Activated naive CD8-positive, alpha-beta T cell treated with anti-CD3 and anti-CD28 coated beads, Interleukin-2, amount 10 ng/mL, durations not matched to agents 7 days and 5 days (primary cell): Measurements from ENCODE around the gene SNPH. TPM values are rescaled to one million over a fixed set of nuclear protein-coding genes. Genes with fewer than 3 reads are reported as not detected.
A peak's percentile ranks its signal among the peaks of the same experiment; 100 is the strongest.

Experiments used
- ATAC-seq: fragments of 150-1000 bp; cut with Tn5 transposase; one replicate; pipeline ENCODE4 v1.10.0; 2021; ENCODE audit warnings: low read depth, moderate library complexity
- POLR2A ChIA-PET: fragments of 350-600 bp; sonication (Branson Sonifier 250); formaldehyde crosslinking; loops from one replicate; lab custom pipeline; 2021; ENCODE audit warnings: antibody characterized with exemption; lab: Charles Lee
- DNase-seq: peaks from one replicate; pipeline ENCODE4 v3.0.0; 2021
- H3K27ac Mint-ChIP-seq: one replicate; pipeline ENCODE4 v1.8.0; 2022; ENCODE audit warnings: mild to moderate bottlenecking, mixed read lengths
- H3K27me3 Mint-ChIP-seq: one replicate; pipeline ENCODE4 v1.8.0; 2022; ENCODE audit warnings: mild to moderate bottlenecking, moderate library complexity, mixed read lengths
- H3K36me3 Mint-ChIP-seq: one replicate; pipeline ENCODE4 v1.8.0; 2021; ENCODE audit warnings: mild to moderate bottlenecking, mixed read lengths
- H3K4me1 Mint-ChIP-seq: one replicate; pipeline ENCODE4 v1.8.0; 2021; ENCODE audit warnings: mixed read lengths
- H3K4me3 Mint-ChIP-seq: one replicate; pipeline ENCODE4 v1.8.0; 2022; ENCODE audit warnings: mild to moderate bottlenecking, moderate library complexity, mixed read lengths
- H3K9me3 Mint-ChIP-seq: one replicate; pipeline ENCODE4 v1.8.0; 2021; ENCODE audit warnings: mixed read lengths
- total RNA-seq, 2 experiments: library from RNA; stranded (reverse); gene quantifications; one replicate each; pipeline ENCODE4 v1.2.3, GENCODE V29; 2021

SNPH gene
- total RNA-seq, 2 experiments from 2014 or later = 8.8 to 9.7 TPM

DNA sequence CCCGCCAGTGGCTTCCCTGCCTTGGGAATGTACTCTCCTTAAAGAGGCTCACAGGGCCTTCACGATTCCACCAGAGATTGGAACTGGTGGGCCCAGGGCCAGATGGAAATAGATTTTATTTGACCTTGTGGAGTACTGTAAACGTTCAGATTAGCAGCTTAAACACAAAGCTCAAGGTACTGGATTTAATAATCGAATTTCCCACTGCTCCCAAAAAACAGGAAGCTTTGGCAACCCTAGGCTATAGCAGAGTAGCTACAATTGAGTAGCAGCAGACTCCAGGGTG is 55.5 kb downstream of the SNPH start:
- no peak for ATAC-seq
- no peaks in the 10 kb centered on the region for H3K27me3 Mint-ChIP-seq
- H3K4me3 Mint-ChIP-seq = no peak overlapping the region
- H3K27ac Mint-ChIP-seq = no peak overlapping the region
- H3K4me1 Mint-ChIP-seq = peaks cover 12% of the 10 kb centered on the region
- POLR2A ChIA-PET = no interaction called here
- peaks cover 3% of the 10 kb centered on the region for H3K9me3 Mint-ChIP-seq
- DNase-seq = no peak
- H3K36me3 Mint-ChIP-seq = peaks cover 3% of the 10 kb centered on the region

DNA sequence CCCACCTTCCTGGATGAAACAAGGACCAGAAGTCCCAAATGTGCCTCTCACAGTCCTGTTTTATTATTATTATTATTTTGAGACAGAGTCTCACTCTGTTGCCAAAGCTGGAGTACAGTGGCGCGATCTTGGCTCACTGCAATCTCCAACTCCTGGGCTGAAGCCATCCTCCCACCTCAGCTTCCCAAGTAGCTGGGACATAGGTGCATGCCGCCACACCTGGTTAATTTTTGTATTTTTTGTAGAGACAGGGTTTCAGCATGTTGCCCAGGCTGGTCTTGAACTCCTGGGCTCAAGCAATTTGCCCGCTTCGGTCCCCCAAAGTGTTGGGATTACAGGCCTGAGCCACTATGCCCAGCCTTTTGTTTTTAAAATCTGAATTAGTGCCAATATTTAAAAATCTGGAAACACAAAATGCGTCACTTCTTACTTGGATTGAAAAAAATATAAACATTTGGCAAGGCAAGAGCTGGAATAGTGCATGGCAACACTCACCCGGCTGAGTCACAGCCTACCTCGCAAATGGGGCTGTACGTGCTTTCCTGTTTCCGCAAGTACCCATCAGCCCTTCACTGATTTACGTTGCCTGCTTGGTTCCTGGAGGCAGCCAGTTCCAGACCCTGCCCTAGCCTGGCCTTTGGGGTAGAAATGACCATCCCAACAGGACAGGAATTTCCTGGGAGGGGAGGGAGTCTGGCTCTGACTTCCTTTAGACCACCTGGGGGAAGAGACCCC is 56.6 kb downstream of the SNPH start:
- no peak for ATAC-seq
- peaks cover 3% of the 10 kb centered on the region for H3K36me3 Mint-ChIP-seq
- DNase-seq = no peak
- H3K27ac Mint-ChIP-seq = no peak overlapping the region
- H3K4me1 Mint-ChIP-seq = peaks cover 10% of the 10 kb centered on the region
- POLR2A ChIA-PET = no interaction called here
- no peak overlapping the region for H3K4me3 Mint-ChIP-seq
- no peaks in the 10 kb centered on the region for H3K27me3 Mint-ChIP-seq
- peaks cover 3% of the 10 kb centered on the region for H3K9me3 Mint-ChIP-seq

DNA sequence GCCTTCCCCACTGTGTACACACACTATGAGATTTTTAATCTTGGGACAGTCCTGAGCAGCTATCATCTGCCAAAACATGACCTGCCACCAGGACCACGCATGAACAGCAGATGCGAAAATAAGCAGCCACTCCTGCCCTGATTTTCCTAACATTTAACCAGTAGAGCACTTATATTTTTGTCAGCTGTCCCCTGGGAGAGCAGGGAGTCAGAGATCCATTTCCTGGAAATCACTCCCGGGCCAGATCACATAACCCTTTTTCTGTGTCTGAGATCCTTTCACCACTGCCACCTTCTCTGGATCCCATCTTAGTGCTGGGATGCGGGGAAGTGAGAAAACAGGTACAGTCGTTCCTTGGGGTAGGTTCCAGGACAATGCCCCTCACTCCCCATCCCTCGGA is 57.2 kb downstream of the SNPH start:
- peaks cover 3% of the 10 kb centered on the region for H3K9me3 Mint-ChIP-seq
- DNase-seq (no peak), ATAC-seq (no peak)
- peaks cover 9% of the 10 kb centered on the region for H3K4me1 Mint-ChIP-seq
- peaks cover 3% of the 10 kb centered on the region for H3K36me3 Mint-ChIP-seq
- H3K4me3 Mint-ChIP-seq = no peak overlapping the region
- POLR2A ChIA-PET = interaction anchor here (7.3 kb wide), 1 partner anchor 68 kb away, joined by 78 read pairs; the partner anchor contains the start of gene FKBP1A
- H3K27ac Mint-ChIP-seq = no peak overlapping the region
- no peaks in the 10 kb centered on the region for H3K27me3 Mint-ChIP-seq

DNA sequence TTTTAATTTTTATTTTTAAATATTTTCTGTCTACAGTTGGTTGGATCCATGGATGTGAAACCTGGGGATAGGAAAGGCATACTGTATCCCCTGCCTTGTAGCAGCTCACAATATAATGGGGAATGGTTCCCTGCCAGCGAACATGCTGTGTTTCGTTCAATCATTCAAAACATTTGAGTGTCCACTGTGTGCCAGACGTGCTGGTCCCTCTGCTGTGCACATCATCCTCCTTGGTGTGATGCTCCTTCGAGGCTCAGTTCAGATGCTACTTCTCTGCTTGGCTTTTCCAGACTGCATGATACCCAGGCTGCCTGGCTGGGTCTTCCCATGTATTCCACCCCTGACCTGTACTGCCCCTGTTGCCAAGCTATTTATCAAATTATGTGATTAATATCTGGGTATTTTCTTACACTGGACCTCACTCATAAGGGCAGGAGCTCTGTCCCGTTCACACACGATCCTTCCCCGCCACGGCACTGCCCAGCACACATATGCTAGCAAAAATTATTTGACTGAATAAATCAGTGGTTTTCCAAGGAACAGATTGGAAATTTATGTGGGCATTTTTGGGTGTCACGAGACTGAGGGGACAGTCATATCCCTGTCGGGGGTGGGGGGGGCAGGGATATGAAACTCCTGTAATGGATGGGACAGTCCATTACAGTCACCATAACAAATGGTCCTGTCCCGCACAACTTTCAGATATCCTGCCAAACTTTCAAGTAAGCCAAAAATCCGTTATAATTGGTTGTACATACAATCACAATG is 57.9 kb downstream of the SNPH start:
- no peak for DNase-seq
- Mint-ChIP-seq H3K36me3 (peaks cover 3% of the 10 kb centered on the region), H3K27ac (peak overlapping the region; percentile 41), H3K4me1 (peaks cover 14% of the 10 kb centered on the region), H3K27me3 (no peaks in the 10 kb centered on the region), H3K9me3 (peaks cover 3% of the 10 kb centered on the region), H3K4me3 (no peak overlapping the region)
- POLR2A ChIA-PET = interaction anchor here (0.8 to 7.3 kb wide), 5 partner anchors 34 to 112 kb away, joined by 3 to 78 read pairs (median 7); partner anchors contain the start of gene FKBP1A
- no peak for ATAC-seq

DNA sequence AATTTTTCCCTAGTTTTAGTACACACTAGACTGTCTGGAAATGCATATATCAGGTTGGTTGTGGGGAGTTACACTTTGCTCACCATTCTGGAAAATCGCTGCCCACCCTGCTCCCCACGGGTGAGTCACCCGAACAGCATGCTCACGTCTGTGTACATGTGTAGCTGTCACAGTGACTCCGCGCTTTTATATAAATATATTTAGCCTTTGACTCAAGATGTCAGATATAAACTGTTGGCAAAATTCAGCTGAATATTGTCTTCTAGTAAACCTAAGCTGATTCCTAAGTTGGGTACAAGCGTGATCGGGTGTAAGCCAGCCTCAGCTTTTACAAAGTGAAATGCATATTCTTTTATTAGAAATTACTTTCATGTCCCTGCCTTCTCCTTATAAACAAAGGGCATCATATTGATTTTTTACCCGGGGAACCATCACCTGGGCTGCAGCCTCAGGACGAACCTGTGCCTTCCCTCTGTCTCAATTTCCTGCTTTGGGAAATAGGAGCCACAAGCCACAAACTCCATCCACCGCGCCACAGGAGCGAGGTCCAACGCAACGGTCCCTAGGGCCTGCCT is 58.6 kb downstream of the SNPH start:
- Mint-ChIP-seq H3K4me1 (peaks cover 21% of the 10 kb centered on the region), H3K27ac (no peak overlapping the region), H3K4me3 (no peak overlapping the region), H3K9me3 (peaks cover 3% of the 10 kb centered on the region), H3K27me3 (no peaks in the 10 kb centered on the region), H3K36me3 (peaks cover 3% of the 10 kb centered on the region)
- ATAC-seq (no peak), DNase-seq (no peak)
- POLR2A ChIA-PET = interaction anchor here (0.8 to 7.3 kb wide), 9 partner anchors 16 to 142 kb away, joined by 3 to 78 read pairs (median 7); partner anchors contain the start of genes FKBP1A and NSFL1C

DNA sequence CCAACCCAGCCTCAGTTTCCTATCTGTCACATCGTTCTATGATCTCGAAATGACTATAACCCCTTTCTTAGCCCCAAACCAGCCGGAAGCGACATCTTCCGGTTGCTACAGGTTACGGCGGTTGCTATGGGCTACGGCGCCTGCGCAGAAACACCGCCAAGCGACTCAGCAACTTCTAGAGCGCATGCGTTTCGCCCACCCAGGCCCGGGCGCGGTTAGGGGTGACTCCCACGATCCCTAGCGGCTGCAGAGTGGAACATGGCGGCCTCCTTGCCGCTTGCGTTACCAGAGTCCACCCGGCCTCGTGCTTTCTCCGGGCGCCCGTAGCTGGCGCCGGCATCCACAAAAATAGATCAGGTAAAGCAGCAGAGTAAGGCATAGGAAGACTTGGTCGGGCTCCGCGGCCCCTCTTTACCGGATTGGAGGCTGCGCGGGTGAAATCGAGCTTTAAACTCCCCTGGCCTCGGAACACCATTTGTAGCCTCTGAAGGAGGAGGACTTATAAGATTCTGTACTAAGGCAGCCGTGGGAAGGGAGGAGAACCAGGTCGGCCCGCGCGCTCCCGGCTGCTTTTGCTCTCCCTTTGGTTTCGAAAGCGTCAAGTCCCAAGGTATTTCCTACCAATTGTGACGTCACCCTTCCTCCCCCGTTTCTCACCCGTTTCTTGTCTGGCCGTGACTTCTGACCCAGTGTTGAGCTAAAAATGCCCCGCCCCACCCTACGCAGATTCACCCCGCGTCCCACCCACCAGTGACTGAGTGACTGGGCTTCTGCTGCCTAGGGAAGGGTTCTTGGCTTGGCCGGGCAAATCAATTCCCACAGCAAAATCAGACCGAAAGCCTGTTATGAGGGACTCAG is 59.3 kb downstream of the SNPH start:
- Mint-ChIP-seq H3K4me3 (no peak overlapping the region), H3K27me3 (no peaks in the 10 kb centered on the region), H3K27ac (no peak overlapping the region), H3K9me3 (peaks cover 3% of the 10 kb centered on the region), H3K4me1 (peaks cover 27% of the 10 kb centered on the region), H3K36me3 (peaks cover 6% of the 10 kb centered on the region)
- ATAC-seq = peak; percentile 90
- POLR2A ChIA-PET = interaction anchor here (0.6 to 7.3 kb wide), 18 partner anchors 8 to 142 kb away, joined by 3 to 78 read pairs (median 4); partner anchors contain the start of genes FKBP1A, NSFL1C and RAD21L1
- peak; percentile 99 for DNase-seq

DNA sequence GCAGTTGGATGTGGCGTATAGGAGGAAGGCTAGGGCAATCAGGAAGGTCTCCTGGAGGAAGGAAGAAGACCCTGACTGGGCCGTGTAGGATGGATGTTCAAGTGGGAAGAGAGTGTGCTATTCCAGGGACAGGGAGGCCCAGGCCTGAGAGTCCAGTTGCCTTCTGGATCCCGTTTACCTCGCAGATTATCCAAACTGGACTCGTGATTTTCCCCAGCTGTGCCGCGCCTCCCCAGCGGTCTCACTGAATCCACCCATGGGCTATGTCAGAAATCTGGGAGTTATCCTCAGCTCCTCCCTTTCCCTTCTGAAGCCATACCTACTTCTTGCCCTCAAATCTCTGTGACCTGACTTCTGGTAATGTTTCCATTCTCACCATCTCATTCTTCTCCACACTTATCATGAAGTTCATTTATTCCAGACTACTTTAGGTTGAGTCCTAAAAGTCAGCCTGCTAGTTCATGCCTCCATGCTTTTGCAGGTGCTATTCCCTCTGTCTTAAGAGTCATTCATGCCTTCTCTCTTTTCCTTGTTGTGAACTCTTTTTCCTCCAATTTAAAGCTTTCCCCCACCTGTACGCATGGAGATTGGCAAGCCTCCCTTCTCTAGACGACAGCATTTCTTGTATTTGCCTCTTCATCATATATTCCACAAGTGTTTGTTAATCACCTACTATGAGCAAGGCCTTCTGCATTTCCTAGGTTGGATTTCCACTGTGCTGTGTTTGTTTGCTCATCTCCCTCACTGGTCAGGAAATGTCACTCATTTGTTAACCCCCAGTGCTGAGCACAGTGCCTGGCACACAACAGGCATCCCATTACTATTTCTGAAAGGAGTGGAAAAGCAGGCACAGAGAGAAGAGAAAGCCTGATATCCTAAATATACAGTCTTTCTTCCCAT is 60.2 kb downstream of the SNPH start:
- ATAC-seq (no peak), DNase-seq (no peak)
- POLR2A ChIA-PET = interaction anchor here (0.6 to 7.3 kb wide), 18 partner anchors 9 to 141 kb away, joined by 3 to 78 read pairs (median 4); partner anchors contain the start of genes FKBP1A, NSFL1C and RAD21L1
- peaks cover 1% of the 10 kb centered on the region for H3K9me3 Mint-ChIP-seq
- peaks cover 9% of the 10 kb centered on the region for H3K36me3 Mint-ChIP-seq
- no peak overlapping the region for H3K27ac Mint-ChIP-seq
- H3K27me3 Mint-ChIP-seq = no peaks in the 10 kb centered on the region
- peaks cover 35% of the 10 kb centered on the region for H3K4me1 Mint-ChIP-seq
- H3K4me3 Mint-ChIP-seq = no peak overlapping the region

DNA sequence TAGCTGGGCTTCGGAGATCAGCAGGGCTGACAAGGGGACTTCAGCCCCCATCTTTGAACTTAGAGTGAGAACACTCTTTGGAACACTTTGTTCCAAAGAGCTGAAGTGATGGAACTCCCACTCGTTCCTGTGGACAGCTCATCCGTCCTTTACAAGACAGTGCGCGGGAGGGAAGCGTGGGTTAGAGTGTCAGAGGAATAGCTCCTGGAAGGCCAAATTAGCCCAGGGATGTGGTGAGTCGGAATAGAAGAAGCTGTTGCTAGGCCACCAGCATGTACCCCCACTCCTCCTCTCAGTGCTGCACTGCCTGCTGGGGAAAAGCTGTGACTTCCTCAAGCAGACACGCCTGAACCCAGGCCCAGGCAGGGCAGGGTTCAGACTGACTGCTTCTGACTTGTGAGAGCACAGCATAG is 61.2 kb downstream of the SNPH start:
- Mint-ChIP-seq H3K27me3 (no peaks in the 10 kb centered on the region), H3K9me3 (no peaks in the 10 kb centered on the region), H3K4me1 (peaks cover 35% of the 10 kb centered on the region), H3K27ac (peak overlapping the region; percentile 13), H3K36me3 (peaks cover 12% of the 10 kb centered on the region), H3K4me3 (no peak overlapping the region)
- POLR2A ChIA-PET = interaction anchor here (0.6 to 7.3 kb wide), 2 partner anchors 19 to 64 kb away, joined by 3 to 78 read pairs; partner anchors contain the start of gene FKBP1A
- DNase-seq = no peak
- ATAC-seq = no peak

DNA sequence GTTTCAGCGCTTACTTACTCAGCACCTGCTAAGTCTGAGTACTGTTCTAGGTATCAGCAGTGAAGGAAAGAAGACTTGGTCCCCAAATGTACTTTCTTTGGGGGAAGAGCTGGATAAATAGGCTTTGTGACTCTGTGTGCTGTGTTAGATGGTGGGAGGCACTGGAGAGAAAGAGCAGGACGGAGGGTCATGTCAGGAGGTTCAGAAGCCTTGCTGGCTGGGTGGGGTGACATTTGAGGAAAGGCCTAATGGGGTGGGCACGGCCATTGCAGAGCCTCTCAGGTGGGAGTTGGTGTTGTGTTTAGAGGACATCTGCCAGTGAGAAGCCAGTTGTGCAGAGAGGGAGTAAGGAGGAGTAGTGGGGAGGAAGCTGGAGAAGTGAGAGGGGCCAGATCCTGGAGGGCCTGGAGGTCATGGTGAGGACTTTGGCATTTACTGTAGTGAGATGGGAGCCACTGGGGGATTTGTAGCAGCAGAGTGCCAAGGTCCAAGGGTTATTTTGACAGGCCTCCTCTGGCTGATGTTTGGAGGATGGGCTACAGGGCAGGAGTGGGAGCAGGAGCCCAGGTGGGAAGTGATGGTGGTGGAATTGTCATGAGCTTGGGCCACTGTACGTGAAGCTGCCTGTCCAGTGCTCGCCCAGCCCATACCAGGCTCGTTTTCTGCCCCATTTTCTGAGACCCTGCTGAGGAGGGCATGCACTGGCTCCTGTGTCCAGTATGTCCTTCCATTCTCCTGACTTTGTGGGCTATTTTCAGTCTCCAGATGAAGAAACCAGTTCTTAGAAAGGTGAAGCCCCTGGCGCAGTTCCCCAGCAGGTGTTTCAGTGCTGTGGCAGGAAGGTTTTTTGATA is 62.0 kb downstream of the SNPH start:
- H3K4me3 Mint-ChIP-seq = no peak overlapping the region
- DNase-seq (no peak), ATAC-seq (no peak)
- POLR2A ChIA-PET = interaction anchor here (1.1 to 7.3 kb wide), 3 partner anchors 30 to 63 kb away, joined by 3 to 78 read pairs (median 6); partner anchors contain the start of gene FKBP1A
- no peaks in the 10 kb centered on the region for H3K27me3 Mint-ChIP-seq
- no peaks in the 10 kb centered on the region for H3K9me3 Mint-ChIP-seq
- H3K27ac Mint-ChIP-seq = peak overlapping the region; percentile 13
- peaks cover 37% of the 10 kb centered on the region for H3K4me1 Mint-ChIP-seq
- H3K36me3 Mint-ChIP-seq = peaks cover 12% of the 10 kb centered on the region

DNA sequence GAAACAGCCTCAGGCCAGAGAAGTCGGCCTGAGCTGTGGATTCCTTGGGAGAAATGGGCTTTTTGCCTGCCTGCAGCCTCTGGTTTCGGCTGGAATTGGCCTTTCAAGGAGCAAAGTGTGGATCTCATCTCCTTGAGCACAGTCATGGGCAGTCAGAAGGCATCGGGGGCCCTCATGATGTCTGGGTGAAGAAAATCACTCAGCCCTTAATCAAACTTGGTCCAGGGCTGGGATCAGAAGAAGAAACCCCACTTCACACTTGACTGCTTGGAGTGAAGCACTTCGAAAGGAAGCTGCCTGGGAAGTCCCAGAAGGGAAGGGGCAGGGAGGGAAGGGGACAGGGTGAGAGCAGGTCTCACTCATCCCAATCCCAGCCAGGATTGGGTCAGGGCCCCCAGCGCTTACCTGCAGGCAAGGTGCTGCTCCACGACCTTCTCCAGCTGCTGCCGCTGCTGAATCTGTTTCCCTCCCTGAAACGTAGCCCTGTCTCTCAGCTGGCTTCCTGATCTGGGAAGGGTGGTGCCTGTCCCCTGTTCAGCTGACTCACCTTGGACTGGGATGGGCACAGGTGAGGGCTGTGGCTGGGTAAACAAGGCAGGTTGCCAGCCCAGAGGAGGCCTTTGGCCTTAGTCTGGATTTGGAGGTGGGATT is 62.7 kb downstream of the SNPH start, which contains the start of gene SDCBP2:
Gene SDCBP2, minus strand, starts transcription at position 460 of the 651 bp plus-strand sequence. CDS start 8,723 bp downstream, outside the sequence.
- no peaks in the 10 kb centered on the region for H3K27me3 Mint-ChIP-seq

More for the DNA sequence above, 62.7 kb downstream of the SNPH start, which contains the start of gene SDCBP2:
- POLR2A ChIA-PET = interaction anchor here (1.1 to 7.3 kb wide), 3 partner anchors 29 to 62 kb away, joined by 3 to 78 read pairs (median 6); partner anchors contain the start of gene FKBP1A
- Mint-ChIP-seq H3K36me3 (peaks cover 17% of the 10 kb centered on the region), H3K4me3 (peak within 1 kb of the TSS; percentile 26), H3K4me1 (peaks cover 37% of the 10 kb centered on the region), H3K9me3 (no peaks in the 10 kb centered on the region), H3K27ac (peak within 1 kb of the TSS; percentile 93)
- ATAC-seq (no peak), DNase-seq (no peak)
